Loucy (cell line): ENCODE measurements around the gene ISG20L2.
A peak's percentile ranks its signal among the peaks of the same experiment; 100 is the strongest.

Experiments
- H2AFZ ChIP-seq: fragments of 200-600 bp; sonication (generic); 2 replicates; pipeline ENCODE4 v1.6.0; 2016; ENCODE audit warnings: antibody characterized with exemption, mild to moderate bottlenecking, low read length, moderate library complexity
- H3F3A ChIP-seq: fragments of 200-600 bp; 2 replicates; pipeline ENCODE4 v1.6.0; 2016; ENCODE audit warnings: antibody characterized with exemption, low read depth, mild to moderate bottlenecking
- H3K27me3 ChIP-seq: fragments of 200-600 bp; sonication (generic); 2 replicates; pipeline ENCODE4 v1.6.1; 2014; ENCODE audit warnings: low read length, mild to moderate bottlenecking; ENCODE audit not compliant: insufficient read depth, poor library complexity, severe bottlenecking
- H3K36me3 ChIP-seq: fragments of 200-600 bp; sonication (generic); 2 replicates; pipeline ENCODE4 v1.6.1; 2016; ENCODE audit warnings: low read length; ENCODE audit not compliant: insufficient read depth
- H3K4me1 ChIP-seq: fragments of 200-600 bp; sonication (generic); 2 replicates; pipeline ENCODE4 v1.5.1; 2014; ENCODE audit warnings: low read length, mild to moderate bottlenecking; ENCODE audit not compliant: insufficient read depth, poor library complexity, severe bottlenecking
- H3K4me2 ChIP-seq: fragments of 200-600 bp; sonication (generic); 2 replicates; pipeline ENCODE4 v1.6.0; 2014; ENCODE audit warnings: antibody characterized with exemption, low read length, low read depth, mild to moderate bottlenecking; ENCODE audit not compliant: poor library complexity, severe bottlenecking
- H3K4me3 ChIP-seq: fragments of 200-600 bp; sonication (generic); 2 replicates; pipeline ENCODE4 v1.5.1; 2014; ENCODE audit warnings: low read length, mild to moderate bottlenecking, mixed read lengths; ENCODE audit not compliant: poor library complexity, severe bottlenecking
- H3K79me2 ChIP-seq: fragments of 200-600 bp; sonication (generic); 2 replicates; pipeline ENCODE4 v1.6.1; 2014; ENCODE audit warnings: low read length; ENCODE audit not compliant: insufficient read depth
- H3K9ac ChIP-seq: fragments of 200-600 bp; sonication (generic); 2 replicates; pipeline ENCODE4 v1.6.0; 2014; ENCODE audit warnings: mild to moderate bottlenecking, low read depth, low read length, moderate library complexity; ENCODE audit not compliant: poor library complexity, severe bottlenecking
- H3K9me2 ChIP-seq: fragments of 200-600 bp; sonication (generic); replicated peaks from 2 replicates; pipeline ENCODE4 v1.6.1; 2016; ENCODE audit warnings: low read depth, low read length, mixed read lengths
- H3K9me3 ChIP-seq: fragments of 200-600 bp; sonication (generic); 2 replicates; pipeline ENCODE4 v1.6.1; 2014; ENCODE audit warnings: mild to moderate bottlenecking, antibody characterized with exemption, low read length, low read depth; ENCODE audit not compliant: insufficient read depth
- H4K20me1 ChIP-seq: fragments of 200-600 bp; sonication (generic); 2 replicates; pipeline ENCODE4 v1.6.0; 2014; ENCODE audit warnings: antibody characterized with exemption, low read length, mild to moderate bottlenecking; ENCODE audit not compliant: insufficient read depth, poor library complexity, severe bottlenecking
- CTCF ChIP-seq: fragments of 200-600 bp; sonication (generic); conservative IDR thresholded peaks from 2 replicates; pipeline ENCODE4 v1.5.1; 2014; ENCODE audit warnings: mild to moderate bottlenecking, antibody characterized with exemption, low read length
- EZH2phosphoT487 ChIP-seq: fragments of 200-600 bp; IDR thresholded peaks from 2 replicates; pipeline ENCODE4 v1.6.1; 2018; ENCODE audit warnings: antibody characterized with exemption, mild to moderate bottlenecking, moderate library complexity, borderline replicate concordance

The ISG20L2 gene

GRCh38 chr1:156745881-156746280, 17.3 kb upstream of the ISG20L2 start:
- peaks cover 55% of the 10 kb centered on the region for H4K20me1 ChIP-seq
- TF ChIP-seq EZH2phosphoT487 = no peak
- TF ChIP-seq CTCF = no peak
- no peaks in the 10 kb centered on the region for H3K9me3 ChIP-seq
- H3K9me2 ChIP-seq = no peaks in the 10 kb centered on the region
- H3K4me1 ChIP-seq = peaks cover 35% of the 10 kb centered on the region
- peak overlapping the region; percentile 90 for H3K4me3 ChIP-seq
- H3K79me2 ChIP-seq = peaks cover 77% of the 10 kb centered on the region
- H2AFZ ChIP-seq = no peak overlapping the region
- peaks cover 19% of the 10 kb centered on the region; the same call in 1 of the 2 replicates for H3F3A ChIP-seq
- peaks cover 37% of the 10 kb centered on the region; the same call in 1 of the 2 replicates for H3K36me3 ChIP-seq
- peak overlapping the region; percentile 99 for H3K4me2 ChIP-seq
- peaks cover 4% of the 10 kb centered on the region for H3K27me3 ChIP-seq
- H3K9ac ChIP-seq = peak overlapping the region; percentile 77

DNA sequence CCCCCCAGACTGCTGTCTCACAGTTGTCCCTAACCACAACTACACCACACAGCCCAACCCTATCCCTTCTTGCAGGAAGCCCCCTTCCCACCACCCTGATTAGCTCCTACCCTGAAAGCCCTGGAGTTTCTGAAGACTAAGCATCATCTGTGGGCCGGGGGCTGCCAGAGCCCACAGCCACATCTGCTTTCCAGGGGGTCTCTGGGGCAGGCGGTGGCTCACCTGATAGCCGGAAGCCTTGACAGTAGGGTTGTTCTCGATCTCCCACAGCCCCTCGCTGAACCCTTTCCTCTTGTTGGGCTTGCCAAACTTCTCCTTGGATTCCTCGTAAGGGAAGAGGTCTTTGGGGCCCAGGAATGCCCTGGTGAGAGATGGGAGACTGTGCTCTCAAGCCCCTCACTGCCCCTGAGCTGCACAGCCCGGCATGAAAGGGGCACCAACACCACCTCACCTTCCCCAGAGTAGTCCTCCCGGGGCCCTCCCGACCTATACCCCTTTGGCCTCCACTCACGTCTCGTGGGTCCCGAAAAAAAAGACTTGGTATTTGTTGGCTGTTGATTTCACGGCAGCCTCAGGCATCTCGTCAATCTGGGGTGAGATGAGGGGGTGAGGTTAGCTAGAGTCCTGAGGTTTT, 16.3 kb upstream of the ISG20L2 start:
- Histone ChIP-seq H3K4me2 (peak overlapping the region; percentile 99), H3K27me3 (no peaks in the 10 kb centered on the region), H3F3A (peaks cover 19% of the 10 kb centered on the region; the same call in 1 of the 2 replicates), H3K4me3 (no peak overlapping the region), H3K9me3 (no peaks in the 10 kb centered on the region), H4K20me1 (peaks cover 50% of the 10 kb centered on the region), H2AFZ (no peak overlapping the region), H3K4me1 (peaks cover 41% of the 10 kb centered on the region), H3K36me3 (peaks cover 37% of the 10 kb centered on the region; the same call in 1 of the 2 replicates), H3K9me2 (no peaks in the 10 kb centered on the region), H3K79me2 (peaks cover 76% of the 10 kb centered on the region), H3K9ac (no peak overlapping the region)
- TF ChIP-seq CTCF (no peak), EZH2phosphoT487 (no peak)

GRCh38 chr1:156744344-156744743, 15.8 kb upstream of the ISG20L2 start:
- Histone ChIP-seq H3K27me3 (no peaks in the 10 kb centered on the region), H3K4me3 (no peak overlapping the region), H3K36me3 (peaks cover 37% of the 10 kb centered on the region; the same call in 1 of the 2 replicates), H4K20me1 (peaks cover 49% of the 10 kb centered on the region), H3K4me1 (peaks cover 40% of the 10 kb centered on the region), H3K4me2 (no peak overlapping the region), H3K9ac (no peak overlapping the region), H3K9me3 (no peaks in the 10 kb centered on the region), H2AFZ (no peak overlapping the region), H3K9me2 (no peaks in the 10 kb centered on the region), H3F3A (peaks cover 19% of the 10 kb centered on the region; the same call in 1 of the 2 replicates), H3K79me2 (peaks cover 76% of the 10 kb centered on the region)
- TF ChIP-seq EZH2phosphoT487 = no peak
- TF ChIP-seq CTCF = no peak
